Glutamatergic neuron (in vitro differentiated cells): ENCODE results near the gene CDH23. TPM values are rescaled to one million over a fixed set of nuclear protein-coding genes. Genes with fewer than 3 reads are reported as not detected.

Source experiments
- DNase-seq: peaks from one replicate; pipeline ENCODE4 v3.0.0; 2022
- H3K27ac Mint-ChIP-seq: one replicate; pipeline ENCODE4 v1.8.0; 2020; ENCODE audit warnings: mild to moderate bottlenecking, mixed read lengths, inconsistent platforms; ENCODE audit not compliant: unreplicated experiment
- H3K27me3 Mint-ChIP-seq: one replicate; pipeline ENCODE4 v1.8.0; 2020; ENCODE audit warnings: mild to moderate bottlenecking, moderate library complexity, mixed read lengths, inconsistent platforms; ENCODE audit not compliant: unreplicated experiment
- H3K36me3 Mint-ChIP-seq: one replicate; pipeline ENCODE4 v1.8.0; 2020; ENCODE audit warnings: mild to moderate bottlenecking, mixed read lengths, inconsistent platforms; ENCODE audit not compliant: unreplicated experiment
- H3K4me1 Mint-ChIP-seq: one replicate; pipeline ENCODE4 v1.8.0; 2020; ENCODE audit warnings: mild to moderate bottlenecking, low read depth, mixed read lengths, inconsistent platforms; ENCODE audit not compliant: unreplicated experiment
- H3K4me3 Mint-ChIP-seq: one replicate; pipeline ENCODE4 v1.8.0; 2020; ENCODE audit warnings: mild to moderate bottlenecking, mixed read lengths, inconsistent platforms; ENCODE audit not compliant: unreplicated experiment
- H3K9me3 Mint-ChIP-seq: one replicate; pipeline ENCODE4 v1.8.0; 2020; ENCODE audit warnings: mild to moderate bottlenecking, moderate library complexity, mixed read lengths, inconsistent platforms; ENCODE audit not compliant: unreplicated experiment
- CTCF ChIP-seq: fragments of 200-600 bp; sonication (generic); IDR thresholded peaks from one replicate; pipeline ENCODE4 v1.5.0; 2021; ENCODE audit not compliant: partially characterized antibody, unreplicated experiment
- total RNA-seq: library from RNA; stranded (reverse); fragmentation: NEBNext Ultra II Directional; extraction: Animal tissue kit (Norgen Biotek cat#: 25700); gene quantifications from one replicate; pipeline ENCODE4 v1.2.1, GENCODE V29; 2021; ENCODE audit not compliant: unreplicated experiment

CDH23 gene
- total RNA-seq, 1 donor from 2014 or later: 2.0 TPM

- no peak overlapping the region for H3K27ac Mint-ChIP-seq
- no peaks in the 10 kb centered on the region for H3K9me3 Mint-ChIP-seq
- H3K27me3 Mint-ChIP-seq: peaks cover 12% of the 10 kb centered on the region
- peaks cover 8% of the 10 kb centered on the region for H3K4me1 Mint-ChIP-seq
- TF ChIP-seq CTCF: no peak
- H3K36me3 Mint-ChIP-seq: no peaks in the 10 kb centered on the region
- no peak overlapping the region for H3K4me3 Mint-ChIP-seq
- no peak for DNase-seq
These were observed 56.5 kb downstream of the CDH23 start for GRCh38 chr10:71453186-71453585.

- Mint-ChIP-seq H3K9me3 (no peaks in the 10 kb centered on the region), H3K36me3 (no peaks in the 10 kb centered on the region), H3K4me1 (peaks cover 8% of the 10 kb centered on the region), H3K4me3 (no peak overlapping the region), H3K27ac (no peak overlapping the region), H3K27me3 (peaks cover 12% of the 10 kb centered on the region)
- DNase-seq: no peak
- TF ChIP-seq CTCF: no peak
These were observed 57.6 kb downstream of the CDH23 start for GRCh38 chr10:71454347-71454746.

- Mint-ChIP-seq H3K27me3 (peaks cover 10% of the 10 kb centered on the region), H3K27ac (no peak overlapping the region), H3K4me1 (peaks cover 8% of the 10 kb centered on the region), H3K4me3 (no peak overlapping the region), H3K36me3 (no peaks in the 10 kb centered on the region), H3K9me3 (no peaks in the 10 kb centered on the region)
- TF ChIP-seq CTCF: no peak
- no peak for DNase-seq
These were observed 58.3 kb downstream of the CDH23 start for GRCh38 chr10:71455035-71455434.

GRCh38 chr10:71456631-71457030 lies 59.9 kb downstream of the CDH23 start:
- no peaks in the 10 kb centered on the region for H3K9me3 Mint-ChIP-seq
- TF ChIP-seq CTCF: no peak
- H3K27ac Mint-ChIP-seq: no peak overlapping the region
- H3K4me1 Mint-ChIP-seq: peaks cover 8% of the 10 kb centered on the region
- H3K36me3 Mint-ChIP-seq: no peaks in the 10 kb centered on the region
- no peak overlapping the region for H3K4me3 Mint-ChIP-seq
- no peak for DNase-seq
- peaks cover 8% of the 10 kb centered on the region for H3K27me3 Mint-ChIP-seq

- H3K27me3 Mint-ChIP-seq: peaks cover 6% of the 10 kb centered on the region
- no peak overlapping the region for H3K27ac Mint-ChIP-seq
- no peak for DNase-seq
- no peaks in the 10 kb centered on the region for H3K36me3 Mint-ChIP-seq
- no peaks in the 10 kb centered on the region for H3K9me3 Mint-ChIP-seq
- H3K4me3 Mint-ChIP-seq: no peak overlapping the region
- no peak for TF ChIP-seq CTCF
- peaks cover 12% of the 10 kb centered on the region for H3K4me1 Mint-ChIP-seq
These were observed 61.2 kb downstream of the CDH23 start for GRCh38 chr10:71457908-71458307.
